HPDE6-E6E7 (cell line): ENCODE measurements around the gene RAMP1.

Experiments
- DNase-seq: peaks from one replicate; pipeline ENCODE4 v3.0.0; 2011; ENCODE audit warnings: missing footprints; ENCODE audit errors: extremely low spot score

RAMP1 gene

DNA sequence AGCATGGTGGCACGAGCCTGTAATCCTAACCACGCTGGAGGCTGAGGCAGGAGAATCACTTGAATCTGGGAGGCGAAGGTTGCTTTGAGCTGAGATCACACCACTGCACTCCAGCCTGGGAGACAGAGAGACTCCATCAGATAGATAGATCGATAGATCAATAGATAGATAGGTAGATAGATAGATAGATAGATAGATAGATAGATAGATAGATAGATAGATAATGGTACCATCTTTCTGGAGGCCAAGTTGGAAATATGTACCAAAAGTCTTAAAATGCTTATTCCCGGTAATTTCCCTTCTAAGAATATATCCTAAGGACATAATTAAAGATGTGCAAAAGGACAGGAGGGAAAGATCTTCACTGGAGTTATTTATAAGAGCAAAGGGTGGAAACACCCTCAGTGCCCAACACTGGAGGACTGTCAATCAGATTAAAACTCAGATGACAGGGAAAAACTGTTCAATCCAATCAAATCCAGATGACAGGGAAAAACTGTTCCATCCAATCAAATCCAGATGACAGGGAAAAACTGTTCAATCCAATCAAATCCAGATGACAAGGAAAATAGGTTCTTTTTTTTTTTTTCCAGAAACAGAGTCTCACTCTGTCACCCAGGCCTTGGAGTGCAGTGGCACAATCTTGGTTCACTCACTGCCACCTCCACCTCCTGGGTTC lies 58.4 kb downstream of the RAMP1 start:
- DNase-seq, result no peak

DNA sequence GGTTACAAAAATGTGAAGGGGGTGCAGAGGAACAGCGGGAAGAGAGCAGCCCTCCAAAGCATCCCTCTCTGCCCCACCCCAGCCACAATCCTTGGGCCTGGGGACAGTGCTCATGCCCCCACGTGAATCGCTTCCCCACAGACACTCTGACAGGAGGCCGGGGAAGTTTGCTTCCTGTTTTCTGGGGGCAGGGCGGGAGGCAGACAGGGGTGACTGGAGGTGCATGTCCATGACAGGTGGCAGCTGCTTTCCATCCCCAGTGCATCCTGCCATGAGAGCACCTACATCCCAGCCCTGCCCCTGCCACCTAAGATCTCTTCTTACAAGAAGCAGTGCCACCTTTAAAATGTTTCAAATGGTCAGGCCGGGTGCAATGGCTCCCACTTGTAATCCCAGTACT lies 60.2 kb downstream of the RAMP1 start:
- no peak for DNase-seq

DNA sequence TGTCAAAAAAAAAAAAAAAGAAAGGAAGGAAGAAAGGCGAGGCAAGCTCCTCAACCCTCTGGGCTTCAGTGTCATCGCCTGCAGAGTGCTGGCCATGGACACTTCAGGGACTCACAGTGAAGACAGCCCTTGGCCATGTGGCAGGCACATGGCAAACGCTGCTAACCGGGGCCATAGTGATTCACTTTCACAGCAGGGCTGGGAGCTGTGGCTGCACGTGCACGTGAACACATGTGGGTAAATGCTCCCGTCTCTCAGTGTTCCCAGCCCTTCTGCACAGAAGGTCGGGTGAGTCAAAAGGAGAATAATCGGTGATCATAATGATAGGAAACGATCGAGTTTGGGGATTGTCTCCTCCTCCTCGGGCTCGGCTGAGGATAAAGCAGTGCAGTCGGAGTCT lies 61.2 kb downstream of the RAMP1 start:
- DNase-seq, result no peak

DNA sequence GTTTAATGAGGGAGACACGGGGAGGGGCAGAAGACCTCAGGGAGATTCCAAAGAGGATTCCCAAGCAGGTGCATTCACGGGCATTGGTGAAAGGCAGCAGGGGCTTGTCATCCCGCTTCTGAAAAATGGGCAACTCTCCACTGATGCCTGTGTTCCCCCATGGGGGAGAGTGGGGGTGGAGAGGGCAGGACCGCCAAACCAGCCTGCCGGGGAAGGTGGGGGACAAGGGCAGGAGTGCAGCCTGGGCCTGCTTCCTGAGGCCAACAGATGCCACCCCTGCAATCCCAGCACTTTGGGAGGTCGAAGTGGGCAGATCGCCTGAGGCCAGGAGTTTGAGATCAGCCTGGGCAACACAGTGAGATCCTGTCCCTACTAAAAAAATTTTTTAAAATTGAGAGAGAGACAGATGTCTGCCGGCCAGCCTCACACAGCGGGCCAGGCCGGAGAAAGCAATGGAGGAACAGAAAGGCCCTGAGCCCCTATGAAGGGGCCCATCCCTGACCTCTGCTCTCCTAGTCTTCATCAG lies 62.6 kb downstream of the RAMP1 start:
- no peak for DNase-seq

DNA sequence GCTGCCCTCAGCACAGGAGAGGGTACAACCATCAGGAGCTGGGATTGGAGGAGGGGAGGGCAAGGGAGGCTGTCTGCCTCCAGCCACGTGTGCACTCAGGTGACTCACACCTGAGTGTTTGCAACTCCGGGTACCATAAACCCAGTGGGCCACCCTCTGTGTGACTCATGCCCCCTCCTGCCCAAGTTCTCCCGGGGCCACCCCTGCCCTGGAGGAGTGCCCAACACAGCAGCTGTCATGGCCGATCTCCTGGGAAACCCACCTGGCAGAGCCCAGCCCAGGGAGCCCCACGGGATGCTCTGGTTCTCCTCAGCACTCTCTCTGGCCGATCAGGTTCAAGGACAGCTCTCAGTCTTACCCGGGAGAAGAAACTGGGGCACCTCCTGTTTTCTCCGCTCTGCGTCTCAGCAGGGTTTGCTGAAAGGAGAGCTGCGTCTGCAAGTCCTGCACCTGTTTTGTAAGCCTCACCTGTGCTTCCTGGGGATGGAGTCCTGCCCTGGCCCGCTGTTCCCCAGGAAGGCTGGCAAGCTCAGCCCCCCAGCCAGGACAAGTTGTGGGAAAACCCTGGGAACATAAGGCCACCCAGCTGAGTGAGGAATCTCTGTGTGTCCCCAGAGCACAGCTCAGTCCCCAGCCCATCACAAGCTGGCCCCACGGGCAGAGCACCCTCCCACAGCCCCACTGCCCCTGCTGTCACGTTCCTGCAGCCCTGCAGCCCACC lies 63.4 kb downstream of the RAMP1 start:
- peak; percentile 74 for DNase-seq

GRCh38 chr2:237923481-237924163 lies 64.2 kb downstream of the RAMP1 start:
- peak; percentile 22 for DNase-seq

DNA sequence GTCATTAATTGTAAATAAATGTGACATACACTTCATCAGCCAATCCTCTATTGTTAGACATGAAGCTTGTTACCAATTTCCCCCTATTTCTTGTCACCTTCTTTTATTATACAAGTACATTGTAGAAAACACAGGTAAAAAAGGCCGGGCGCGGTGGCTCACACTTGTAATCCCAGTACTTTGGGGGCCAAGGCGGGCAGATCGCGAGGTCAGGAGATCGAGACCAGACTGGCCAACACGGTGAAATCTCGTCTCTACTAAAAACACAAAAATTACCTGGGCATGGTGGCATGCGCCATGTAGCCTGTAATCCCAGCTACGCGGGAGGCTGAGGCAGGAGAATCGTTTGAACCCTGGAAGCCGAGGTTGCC lies 64.7 kb downstream of the RAMP1 start:
- DNase-seq, result no peak

DNA sequence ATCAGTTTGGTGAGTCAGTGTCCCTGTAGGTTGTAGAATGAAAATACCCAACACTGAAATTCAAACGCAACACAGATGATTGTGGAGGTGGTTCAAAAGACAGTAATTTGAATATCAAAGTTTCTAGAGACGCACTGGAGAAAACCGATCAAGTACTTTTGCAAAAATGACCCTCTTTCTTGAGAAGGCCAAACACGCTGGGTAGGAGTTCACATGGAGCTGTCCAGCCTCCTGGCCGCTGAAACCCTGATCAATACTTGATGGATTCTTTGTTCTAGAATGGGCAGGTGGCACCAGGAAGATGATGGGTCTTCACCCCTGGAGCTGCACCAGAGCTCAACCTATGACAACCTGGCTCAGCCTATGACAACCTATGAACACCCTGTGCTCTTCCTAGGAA lies 67.7 kb downstream of the RAMP1 start:
- DNase-seq, result no peak

DNA sequence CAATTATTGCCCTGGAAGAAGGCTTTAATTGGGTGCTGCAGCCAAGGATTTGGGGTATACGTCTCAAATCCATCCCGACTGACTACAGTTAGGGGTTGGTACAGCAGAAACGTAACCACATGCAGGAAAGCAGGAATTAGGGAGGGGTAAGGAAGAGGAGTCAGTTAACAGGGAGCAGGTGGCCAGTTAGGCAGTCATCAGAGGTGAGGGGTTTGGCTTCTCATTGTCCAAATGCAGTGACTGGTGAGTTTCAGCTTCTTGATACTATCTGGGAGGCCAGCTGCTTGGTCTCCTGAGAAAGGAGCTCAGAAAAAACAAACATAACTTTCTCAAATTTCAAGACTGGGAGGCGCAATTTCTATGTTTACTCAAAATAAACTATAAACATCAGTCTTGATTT lies 68.6 kb downstream of the RAMP1 start:
- DNase-seq, result no peak

- no peak for DNase-seq
Measured at GRCh38 chr2:237929979-237930378, 70.6 kb downstream of the RAMP1 start.

- no peak for DNase-seq
Measured at GRCh38 chr2:237931205-237931721, 71.8 kb downstream of the RAMP1 start.

DNA sequence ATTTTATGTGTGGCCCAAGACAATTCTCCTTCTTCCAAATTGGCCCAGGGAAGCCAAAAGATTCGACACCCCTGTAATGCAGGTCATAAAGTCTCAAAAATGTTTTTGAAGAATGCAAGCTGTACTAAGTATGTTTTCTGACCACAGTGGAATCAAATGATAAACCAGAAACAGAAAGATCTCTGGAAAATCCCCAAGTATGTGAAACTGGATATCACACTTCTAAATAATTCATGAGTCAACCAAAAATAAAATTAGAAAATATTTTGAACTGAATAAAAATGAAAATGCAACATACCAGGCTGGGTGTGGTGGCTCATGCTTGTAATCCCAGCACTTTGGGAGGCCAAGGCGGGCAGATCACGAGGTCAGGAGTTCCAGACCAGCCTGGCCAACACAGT lies 73.3 kb downstream of the RAMP1 start:
- DNase-seq, result no peak

DNA sequence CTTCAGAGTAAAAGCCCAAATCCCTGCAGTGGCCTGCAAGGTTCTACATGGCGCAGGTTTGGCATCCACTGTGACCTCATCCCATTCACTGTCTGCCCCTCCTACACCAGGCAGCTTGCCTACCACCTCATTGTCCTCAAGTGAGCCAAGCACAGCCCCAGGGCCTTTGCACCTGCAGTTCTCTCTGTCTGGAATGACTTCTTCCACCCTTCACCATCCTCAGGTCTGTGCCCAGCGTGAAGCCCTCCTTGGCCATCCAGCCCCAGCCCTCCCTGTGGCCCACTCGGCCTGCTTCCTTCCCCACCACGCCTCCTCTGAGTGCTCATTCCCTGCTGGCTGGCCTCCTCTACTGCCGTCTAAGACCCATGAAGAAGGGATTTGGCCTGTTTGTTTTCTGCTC lies 74.8 kb downstream of the RAMP1 start:
- DNase-seq, result no peak

GRCh38 chr2:237935740-237936452 lies 76.5 kb downstream of the RAMP1 start:
- DNase-seq, result peak; percentile 71

DNA sequence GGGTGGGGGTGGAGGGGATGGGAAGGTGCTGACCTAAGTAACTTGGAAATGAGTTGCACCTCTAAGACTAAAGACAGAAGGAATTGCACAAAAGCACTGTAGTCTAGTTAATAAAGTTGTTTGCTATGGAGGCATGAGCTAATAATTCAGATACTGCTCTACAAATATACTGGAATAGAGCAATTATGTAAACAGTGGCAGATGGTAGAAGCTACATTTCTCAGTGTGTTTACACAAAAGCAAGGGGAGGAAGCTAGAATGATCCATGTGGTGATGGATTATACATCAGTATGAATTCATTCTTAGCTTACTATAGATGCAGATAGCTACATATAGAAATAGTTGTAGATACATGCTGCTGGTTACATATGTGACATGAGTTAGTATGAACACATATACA lies 79.8 kb downstream of the RAMP1 start:
- DNase-seq, result no peak

- no peak for DNase-seq
Measured at GRCh38 chr2:237940828-237941227, 81.4 kb downstream of the RAMP1 start.

DNA sequence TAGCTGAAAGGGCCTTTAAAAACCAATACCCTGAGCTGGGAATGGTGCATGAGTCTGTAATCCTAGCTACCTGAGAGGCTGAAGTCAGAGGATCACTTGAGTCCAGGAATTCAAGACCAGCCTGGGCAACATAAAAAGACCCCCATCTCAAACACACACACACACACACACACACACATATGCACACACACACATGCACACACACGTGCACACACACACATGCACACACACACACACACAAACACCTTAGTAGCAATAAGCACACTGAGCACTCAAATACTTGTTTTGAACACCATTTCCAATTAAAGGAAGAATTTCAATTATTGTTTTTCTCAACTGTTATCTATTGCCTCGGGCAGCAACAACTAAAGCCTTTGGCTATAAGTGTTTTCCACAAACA lies 81.8 kb downstream of the RAMP1 start:
- DNase-seq, result no peak

DNA sequence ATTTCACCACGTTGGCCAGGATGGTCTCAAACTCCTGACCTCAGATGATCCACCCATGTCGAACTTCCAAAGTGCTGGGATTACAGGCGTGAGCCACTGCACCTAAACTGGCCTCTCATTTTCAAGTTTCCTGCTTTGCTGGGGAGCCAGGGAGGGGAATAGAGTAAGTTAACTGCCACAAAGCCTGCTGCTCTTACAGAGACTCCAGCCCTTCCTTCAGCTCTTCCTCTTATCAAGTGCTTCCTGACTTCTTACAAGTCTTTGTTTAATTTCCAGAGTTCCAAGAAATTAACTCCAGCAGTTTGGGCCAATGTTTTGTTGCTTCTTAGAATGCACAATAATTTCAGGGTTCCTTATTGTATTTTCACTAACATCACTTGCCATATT lies 83.1 kb downstream of the RAMP1 start:
- DNase-seq, result no peak

DNA sequence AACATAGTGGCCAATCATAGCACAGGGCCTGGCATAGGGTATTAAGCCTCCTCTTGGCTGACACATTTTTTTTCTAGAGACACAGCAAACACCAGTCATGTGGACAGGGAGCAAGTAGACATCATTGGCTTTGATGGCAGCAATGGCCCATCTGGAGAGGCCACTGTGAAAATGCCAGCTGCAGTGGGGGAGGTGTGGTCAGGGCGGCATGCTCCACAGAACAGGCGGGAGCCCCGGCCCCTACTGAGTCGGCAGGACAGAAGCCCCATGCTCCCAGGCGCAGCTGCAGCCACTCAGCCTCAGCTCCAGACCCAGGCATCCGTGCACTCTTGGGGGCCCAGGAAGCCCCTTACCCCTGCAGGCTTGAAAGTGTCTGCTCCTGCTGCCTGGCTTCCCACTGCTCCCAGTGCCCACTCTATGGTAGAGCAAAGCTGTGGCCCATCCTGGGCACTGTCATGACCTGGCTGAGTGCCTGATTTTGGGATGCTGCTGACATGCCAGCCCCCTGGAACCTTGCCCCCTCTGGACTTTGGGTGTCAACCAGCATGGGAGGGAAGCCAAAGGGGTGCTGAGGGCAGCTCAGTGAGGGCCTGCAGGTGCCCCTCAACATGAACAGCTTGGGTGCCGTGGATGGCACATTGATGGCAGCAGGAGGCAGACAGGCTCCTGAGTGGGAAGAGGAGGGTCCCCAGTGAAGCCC lies 84.1 kb downstream of the RAMP1 start:
- DNase-seq, result no peak

GRCh38 chr2:237944302-237944701 lies 84.9 kb downstream of the RAMP1 start:
- no peak for DNase-seq

DNA sequence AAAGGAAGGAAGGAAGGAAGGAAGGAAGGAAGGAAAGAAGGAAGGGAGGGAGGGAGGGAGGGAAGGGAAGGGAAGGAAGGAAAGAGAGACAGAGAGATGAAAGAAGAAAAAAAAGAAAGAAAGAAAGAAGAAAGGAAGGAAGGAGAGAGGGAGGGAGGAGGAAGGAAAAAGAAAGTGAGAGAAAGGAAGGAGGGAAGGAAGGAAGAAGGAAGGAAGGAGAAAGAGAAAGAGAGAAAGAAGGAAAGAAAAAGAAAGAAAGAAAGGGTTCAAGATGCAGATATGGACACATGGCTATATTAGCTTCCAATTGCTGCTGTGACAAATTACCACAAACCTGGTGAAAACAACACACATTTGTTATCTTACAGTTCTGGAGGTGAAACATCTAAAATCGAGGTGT lies 87.0 kb downstream of the RAMP1 start:
- DNase-seq, result no peak
